Kidney epithelial cell (primary cell): Measurements from ENCODE around the gene ROR1. TPM values are rescaled to one million over a fixed set of nuclear protein-coding genes. Genes with fewer than 3 reads are reported as not detected.

Source experiments
- DNase-seq: peaks from one replicate; pipeline ENCODE4 v3.0.0-alpha.2; 2010; ENCODE audit warnings: low read depth
- H3K27me3 ChIP-seq: 2 replicates; pipeline ENCODE4 v1.6.0; 2011; ENCODE audit warnings: low read length; ENCODE audit not compliant: control insufficient read depth, insufficient read depth
- H3K36me3 ChIP-seq: 2 replicates; pipeline ENCODE4 v1.5.1; 2011; ENCODE audit warnings: low read length; ENCODE audit not compliant: control insufficient read depth, insufficient read depth
- H3K4me3 ChIP-seq: 2 replicates; pipeline ENCODE4 v1.5.1; 2011; ENCODE audit warnings: low read depth, mild to moderate bottlenecking, control low read depth, low read length
- CTCF ChIP-seq: IDR thresholded peaks from 2 replicates; pipeline ENCODE4 v1.5.1; 2011; ENCODE audit warnings: mild to moderate bottlenecking, moderate library complexity, low read length, control low read depth, inconsistent platforms; ENCODE audit not compliant: insufficient read depth, poor library complexity, severe bottlenecking
- total RNA-seq: library from RNA; depleted of rRNA; stranded (reverse); fragments of >200 nt; gene quantifications from 2 replicates; pipeline ENCODE4 v1.2.3, GENCODE V29; 2015

The ROR1 gene
- total RNA-seq, 1 donor from 2014 or later, result 21.5 TPM

GRCh38 chr1:64061430-64062104 lies 287.8 kb downstream of the ROR1 start:
- Histone ChIP-seq H3K27me3 (no peaks in the 10 kb centered on the region), H3K4me3 (no peak overlapping the region), H3K36me3 (no peaks in the 10 kb centered on the region)
- DNase-seq, result no peak
- TF ChIP-seq CTCF, result no peak

GRCh38 chr1:64062529-64062928 lies 288.7 kb downstream of the ROR1 start:
- no peak for DNase-seq
- H3K27me3 ChIP-seq, result no peaks in the 10 kb centered on the region
- no peak overlapping the region for H3K4me3 ChIP-seq
- no peak for TF ChIP-seq CTCF
- no peaks in the 10 kb centered on the region for H3K36me3 ChIP-seq

- no peak for DNase-seq
- TF ChIP-seq CTCF, result no peak
- no peaks in the 10 kb centered on the region for H3K27me3 ChIP-seq
- H3K4me3 ChIP-seq, result no peak overlapping the region
- H3K36me3 ChIP-seq, result no peaks in the 10 kb centered on the region
Observed at GRCh38 chr1:64062941-64063581, 289.2 kb downstream of the ROR1 start.

- Histone ChIP-seq H3K36me3 (no peaks in the 10 kb centered on the region), H3K4me3 (no peak overlapping the region), H3K27me3 (no peaks in the 10 kb centered on the region)
- DNase-seq, result no peak
- TF ChIP-seq CTCF, result no peak
Observed at GRCh38 chr1:64065571-64065970, 291.8 kb downstream of the ROR1 start.

GRCh38 chr1:64072089-64072793 lies 298.4 kb downstream of the ROR1 start:
- no peak for TF ChIP-seq CTCF
- no peaks in the 10 kb centered on the region for H3K27me3 ChIP-seq
- no peaks in the 10 kb centered on the region for H3K36me3 ChIP-seq
- no peak for DNase-seq
- no peak overlapping the region for H3K4me3 ChIP-seq
